Natural killer cell (primary cell): Measurements from ENCODE around the gene JPH3. TPM values are rescaled to one million over a fixed set of nuclear protein-coding genes. Genes with fewer than 3 reads are reported as not detected.
A peak's percentile ranks its signal among the peaks of the same experiment; 100 is the strongest.

Experiments
- ATAC-seq, 3 donors: fragments of 150-1000 bp in 2 of 3; fragments of 200-7000 bp in 1 of 3; cut with Tn5 transposase; 1 replicate in 1 of 3; 2 replicates in 2 of 3; pipeline ENCODE4 v1.10.0; 2021; ENCODE audit warnings: mild to moderate bottlenecking in 2 of 3, moderate library complexity in 2 of 3
- DNase-seq, 2 donors: peaks; one replicate each; pipeline versions ENCODE4 v3.0.0 to v3.0.0-alpha.2; 2013 to 2021; ENCODE audit warnings: mixed read lengths in 1 of 2
- H3K27ac ChIP-seq: one replicate; pipeline ENCODE4 v1.5.1; 2013; ENCODE audit warnings: mild to moderate bottlenecking, low read length
- H3K27me3 ChIP-seq: one replicate; pipeline ENCODE4 v1.6.1; 2013; ENCODE audit warnings: low read length; ENCODE audit not compliant: control insufficient read depth, insufficient read depth
- H3K36me3 ChIP-seq: one replicate; pipeline ENCODE4 v1.6.1; 2013; ENCODE audit warnings: low read length; ENCODE audit not compliant: control insufficient read depth, insufficient read depth
- H3K4me1 ChIP-seq: one replicate; pipeline ENCODE4 v1.6.1; 2013; ENCODE audit warnings: low read length; ENCODE audit not compliant: control insufficient read depth, insufficient read depth
- H3K4me3 ChIP-seq: one replicate; pipeline ENCODE4 v1.5.1; 2013; ENCODE audit warnings: low read length
- H3K9me3 ChIP-seq: one replicate; pipeline ENCODE4 v1.6.1; 2013; ENCODE audit warnings: low read length; ENCODE audit not compliant: control insufficient read depth, insufficient read depth
- H3K27ac Mint-ChIP-seq, 2 donors: one replicate each; pipeline ENCODE4 v1.8.0; 2022; ENCODE audit warnings: mild to moderate bottlenecking in 2 of 2, mixed read lengths in 2 of 2, moderate library complexity in 1 of 2
- H3K27me3 Mint-ChIP-seq, 2 donors: one replicate each; pipeline ENCODE4 v1.8.0; 2022; ENCODE audit warnings: low read depth in 2 of 2, mixed read lengths in 2 of 2
- H3K36me3 Mint-ChIP-seq: one replicate; pipeline ENCODE4 v1.8.0; 2022; ENCODE audit warnings: mixed read lengths
- H3K4me1 Mint-ChIP-seq, 2 donors: one replicate each; pipeline ENCODE4 v1.8.0; 2022; ENCODE audit warnings: mixed read lengths in 2 of 2
- H3K4me3 Mint-ChIP-seq: one replicate; pipeline ENCODE4 v1.8.0; 2022; ENCODE audit warnings: mild to moderate bottlenecking, moderate library complexity, mixed read lengths
- H3K9me3 Mint-ChIP-seq, 2 donors: one replicate each; pipeline ENCODE4 v1.8.0; 2022; ENCODE audit warnings: mixed read lengths in 2 of 2
- CTCF ChIP-seq: fragments of 200-600 bp; IDR thresholded peaks from one replicate; pipeline ENCODE4 v1.8.0; 2022; ENCODE audit warnings: antibody characterized with exemption
- WGBS: methylation state at CpG from one replicate; pipeline ENCODE4 v1.1.7; 2013; ENCODE audit warnings: missing lambda C conversion rate; ENCODE audit not compliant: insufficient coverage; 5-methylcytosine and 5-hydroxymethylcytosine counted together
- intact Hi-C: fragments of 100-400 bp; cut with micrococcal nuclease; formaldehyde crosslinking; loops from one replicate; pipeline ENCODE4 v1.14.2; 2022
- total RNA-seq, 4 donors: library from RNA; stranded (reverse); fragments of 120-200 nt in 1 of 4; gene quantifications; one replicate each; pipeline versions ENCODE4 v1.2.3 to v1.2.4, GENCODE V29; 2013 to 2022

JPH3 gene
- total RNA-seq, 3 donors from 2014 or later (not counting 1 experiment from before 2014, with no cell fraction given) = not detected

- no peaks in the 10 kb centered on the region for H3K4me1 ChIP-seq
- WGBS = 12% methylated on average over 16 of the region's 16 CpGs
- H3K9me3 ChIP-seq = no peaks in the 10 kb centered on the region
- Mint-ChIP-seq H3K9me3 (no peaks in the 10 kb centered on the region), H3K27ac (no peak overlapping the region), H3K4me3 (no peak overlapping the region), H3K27me3 (peaks cover 0 to 11% of the 10 kb centered on the region in 2 donors), H3K4me1 (no peaks in the 10 kb centered on the region), H3K36me3 (no peaks in the 10 kb centered on the region)
- no peak overlapping the region for H3K27ac ChIP-seq
- intact Hi-C loops = no loop called here
- peak; percentile 26 to 30 for DNase-seq
- TF ChIP-seq CTCF = no peak
- no peak overlapping the region for H3K4me3 ChIP-seq
- H3K27me3 ChIP-seq = no peaks in the 10 kb centered on the region
- ATAC-seq = peak; percentile 55 to 90 (median 82)
- H3K36me3 ChIP-seq = no peaks in the 10 kb centered on the region
Observed at GRCh38 chr16:87661561-87661960, 59.3 kb downstream of the JPH3 start.

- Histone ChIP-seq H3K4me1 (no peaks in the 10 kb centered on the region), H3K4me3 (no peak overlapping the region), H3K27ac (no peak overlapping the region), H3K27me3 (no peaks in the 10 kb centered on the region), H3K9me3 (no peaks in the 10 kb centered on the region), H3K36me3 (no peaks in the 10 kb centered on the region)
- Mint-ChIP-seq H3K4me1 (no peaks in the 10 kb centered on the region), H3K36me3 (no peaks in the 10 kb centered on the region), H3K27ac (no peak overlapping the region), H3K9me3 (no peaks in the 10 kb centered on the region), H3K4me3 (no peak overlapping the region), H3K27me3 (peaks cover 0 to 11% of the 10 kb centered on the region in 2 donors)
- intact Hi-C loops = no loop called here
- DNase-seq = no peak
- no peak for ATAC-seq
- no peak for TF ChIP-seq CTCF
- WGBS = 77% methylated on average over 24 of the region's 25 CpGs
Observed at GRCh38 chr16:87662254-87663204, 60.2 kb downstream of the JPH3 start.

- ATAC-seq (no peak), DNase-seq (no peak)
- no peak for TF ChIP-seq CTCF
- no peak overlapping the region for H3K4me3 Mint-ChIP-seq
- H3K9me3 Mint-ChIP-seq = no peaks in the 10 kb centered on the region
- H3K4me3 ChIP-seq = no peak overlapping the region
- no peaks in the 10 kb centered on the region for H3K36me3 Mint-ChIP-seq
- H3K4me1 Mint-ChIP-seq = no peaks in the 10 kb centered on the region
- no peaks in the 10 kb centered on the region for H3K36me3 ChIP-seq
- H3K27me3 Mint-ChIP-seq = peaks cover 0 to 8% of the 10 kb centered on the region in 2 donors
- WGBS = 87% methylated on average over 11 of the region's 11 CpGs
- no peaks in the 10 kb centered on the region for H3K4me1 ChIP-seq
- no peaks in the 10 kb centered on the region for H3K27me3 ChIP-seq
- H3K27ac ChIP-seq = no peak overlapping the region
- H3K9me3 ChIP-seq = no peaks in the 10 kb centered on the region
- intact Hi-C loops = no loop called here
- no peak overlapping the region for H3K27ac Mint-ChIP-seq
Observed at GRCh38 chr16:87664792-87665191, 62.5 kb downstream of the JPH3 start.
